ENCODE results near the gene A1CF. TPM values are rescaled to one million over a fixed set of nuclear protein-coding genes. Genes with fewer than 3 reads are reported as not detected.
"Not testable (repeated sequence)": the region's sequence is repeated elsewhere in the genome, so short reads cannot be mapped to it uniquely, and the experiment has no call there.

The A1CF gene
- polyA plus RNA-seq, 4 donors, result 0.44 to 7.4 (median 5.4) TPM

- no peak for DNase-seq (ENCODE audit: low read depth in 4 of 4, low spot score in 3 of 4)
These were observed 90.9 kb downstream of the A1CF start for GRCh38 chr10:50794490-50794889.

- DNase-seq (ENCODE audit: low read depth in 4 of 4, low spot score in 3 of 4), result peak in 1 of 4 donors; percentile 5
These were observed 96.2 kb downstream of the A1CF start for GRCh38 chr10:50788951-50789945.

- DNase-seq (ENCODE audit: low read depth in 4 of 4, low spot score in 3 of 4), result not testable (repeated sequence)
These were observed 97.5 kb downstream of the A1CF start for GRCh38 chr10:50787962-50788361.

- not testable (repeated sequence) for DNase-seq (ENCODE audit: low read depth in 4 of 4, low spot score in 3 of 4)
These were observed 103.4 kb downstream of the A1CF start for GRCh38 chr10:50782017-50782416.

GRCh38 chr10:50780036-50780435 lies 105.4 kb downstream of the A1CF start:
- not testable (repeated sequence) for DNase-seq (ENCODE audit: low read depth in 4 of 4, low spot score in 3 of 4)

GRCh38 chr10:50774868-50775267 lies 110.6 kb downstream of the A1CF start:
- not testable (repeated sequence) for DNase-seq (ENCODE audit: low read depth in 4 of 4, low spot score in 3 of 4)

GRCh38 chr10:50772042-50772441 lies 113.4 kb downstream of the A1CF start:
- not testable (repeated sequence) for DNase-seq (ENCODE audit: low read depth in 4 of 4, low spot score in 3 of 4)

- not testable (repeated sequence) for DNase-seq (ENCODE audit: low read depth in 4 of 4, low spot score in 3 of 4)
These were observed 118.5 kb downstream of the A1CF start for GRCh38 chr10:50766774-50767513.

Other genes starting within 250 kb of the A1CF start
- gene ASAH2B, start 145.7 kb downstream of the A1CF start, polyA plus RNA-seq (ENCODE audit: insufficient read length in 4 of 4), result 10 to 100 TPM in 3 of 4 donors, 1 to 10 TPM in 1; 7.5 to 18.2 (median 12.9) TPM
- gene PRKG1, start 188.9 kb upstream of the A1CF start, polyA plus RNA-seq (ENCODE audit: insufficient read length in 4 of 4), result 10 to 100 TPM; 12.7 to 21.2 (median 15.0) TPM